ENCODE data around the gene WDR73.

WDR73 gene

GRCh38 chr15:84609818-84610525 lies 44.1 kb downstream of the WDR73 start:
- DNase-seq: no peak

GRCh38 chr15:84608707-84609284 lies 45.3 kb downstream of the WDR73 start:
- no peak for DNase-seq

GRCh38 chr15:84606653-84607120 lies 47.4 kb downstream of the WDR73 start:
- no peak for DNase-seq

GRCh38 chr15:84605554-84605882 lies 48.6 kb downstream of the WDR73 start:
- DNase-seq: no peak

GRCh38 chr15:84604826-84605553 lies 49.1 kb downstream of the WDR73 start:
- DNase-seq: peak; percentile 29

- no peak for DNase-seq
Measured at GRCh38 chr15:84603630-84604379, 50.3 kb downstream of the WDR73 start.

- DNase-seq: no peak
Measured at GRCh38 chr15:84601555-84601838, 52.6 kb downstream of the WDR73 start.

- peak; percentile 95 for DNase-seq
Measured at GRCh38 chr15:84600687-84601554, 53.2 kb downstream of the WDR73 start, which contains the start of gene ZSCAN2. Gene ZSCAN2 (plus strand): TSS chr15:84601009. CDS start chr15:84603928, 2,919 bp downstream.

GRCh38 chr15:84600331-84600686 lies 53.8 kb downstream of the WDR73 start:
- peak; percentile 54 for DNase-seq

GRCh38 chr15:84599906-84600305 lies 54.2 kb downstream of the WDR73 start:
- DNase-seq: no peak

GRCh38 chr15:84598993-84599392 lies 55.1 kb downstream of the WDR73 start:
- peak; percentile 17 for DNase-seq

GRCh38 chr15:84598250-84598649 lies 55.8 kb downstream of the WDR73 start:
- DNase-seq: no peak

GRCh38 chr15:84597296-84597695 lies 56.8 kb downstream of the WDR73 start:
- DNase-seq: no peak

GRCh38 chr15:84595660-84596059 lies 58.4 kb downstream of the WDR73 start:
- no peak for DNase-seq

GRCh38 chr15:84594617-84595290 lies 59.3 kb downstream of the WDR73 start:
- DNase-seq: no peak

- no peak for DNase-seq
Measured at GRCh38 chr15:84591815-84592214, 62.3 kb downstream of the WDR73 start.

GRCh38 chr15:84590406-84590805 lies 63.7 kb downstream of the WDR73 start:
- DNase-seq: no peak

Data from activated naive CD4-positive, alpha-beta T cell treated with anti-CD3 and anti-CD28 coated beads, Interleukin-2, amount 50 U/mL, for 16 hours (primary cell).